AG04449 (cell line): ENCODE measurements around the gene UBXN2A.

Experiments
- CTCF ChIA-PET: fragments of 350-600 bp; formaldehyde crosslinking; extraction: SDS; loops from one replicate; lab custom pipeline; 2021; ENCODE audit warnings: antibody characterized with exemption; lab: Yijun Ruan, JAX
- POLR2A ChIA-PET: fragments of 400-600, 350-600 bp; formaldehyde crosslinking; extraction: SDS; loops from one replicate; lab custom pipeline; 2020; ENCODE audit warnings: antibody characterized with exemption, inconsistent platforms; lab: Yijun Ruan, JAX
- DNase-seq: peaks from one replicate; pipeline ENCODE4 v3.0.0-alpha.2; 2010; ENCODE audit warnings: low read depth, low spot score
- H3K4me3 ChIP-seq: 2 replicates; pipeline ENCODE4 v1.5.1; 2011; ENCODE audit warnings: low read depth, mild to moderate bottlenecking, control low read depth, low read length
- TF ChIP-seq, protein P1 (sequence below): IDR thresholded peaks from one replicate; pipeline ENCODE4 v1.5.1; 2011; ENCODE audit warnings: mild to moderate bottlenecking, moderate library complexity, low read length, control low read depth, inconsistent platforms; ENCODE audit not compliant: insufficient read depth; ENCODE audit errors: missing control alignments

Gene UBXN2A

DNA sequence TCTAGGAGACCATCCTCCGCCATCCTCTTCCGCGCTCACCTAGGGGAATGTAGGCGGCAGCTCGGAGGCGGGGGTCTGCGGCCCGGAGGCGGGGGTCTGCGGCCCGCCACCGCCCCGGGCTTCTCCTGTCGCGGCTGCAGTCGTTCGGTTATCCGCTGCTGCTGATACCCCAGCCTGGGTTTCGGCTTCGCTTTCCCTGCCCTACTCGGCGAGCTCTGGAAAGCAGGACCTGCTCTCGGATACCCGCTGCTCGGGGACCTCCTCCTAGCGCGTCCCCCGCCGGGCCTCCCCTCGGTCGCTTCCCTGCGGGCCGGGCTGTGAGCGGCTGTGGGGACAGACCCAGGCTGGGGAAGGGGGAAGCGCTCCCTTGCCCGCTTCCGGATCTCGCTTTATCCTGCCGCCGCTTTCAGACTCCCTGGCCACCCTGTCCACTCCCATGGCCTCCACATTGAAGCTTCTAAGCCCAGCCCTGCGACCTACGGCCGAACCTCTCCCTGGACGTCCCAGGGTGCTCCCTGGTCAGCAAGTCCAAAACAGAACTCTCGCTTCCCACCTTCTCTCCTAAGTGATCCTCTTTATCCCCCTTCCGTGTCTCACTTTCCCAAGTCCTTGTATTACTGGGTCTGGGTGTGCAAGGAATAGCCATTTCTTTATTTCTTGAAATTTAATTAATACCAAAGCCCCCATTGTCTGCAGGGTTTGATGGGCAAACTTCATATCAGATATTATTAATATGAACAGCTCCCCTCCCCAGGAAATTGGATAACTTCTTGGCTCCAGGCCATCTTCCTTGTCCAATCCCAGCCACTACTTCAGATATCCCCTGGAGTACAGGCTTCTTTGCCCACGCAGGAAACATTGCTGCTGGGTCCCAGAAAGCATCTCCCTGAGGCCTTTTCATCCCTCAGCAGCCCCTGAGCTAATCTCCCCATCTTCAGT lies 110.0 kb downstream of the UBXN2A start:
- H3K4me3 ChIP-seq = peak overlapping the region; percentile 64
- CTCF ChIA-PET = interaction anchor here (0.6 to 2.0 kb wide), 5 partner anchors 9 to 123 kb away, joined by 3 to 11 read pairs (median 5); partner anchors contain the start of genes ATAD2B and TP53I3
- POLR2A ChIA-PET = interaction anchor here (1.1 to 1.9 kb wide), 2 partner anchors 33 to 123 kb away, joined by 3 to 5 read pairs; partner anchors contain the start of gene ATAD2B
- no peak for DNase-seq
- TF ChIP-seq, protein P1, sequence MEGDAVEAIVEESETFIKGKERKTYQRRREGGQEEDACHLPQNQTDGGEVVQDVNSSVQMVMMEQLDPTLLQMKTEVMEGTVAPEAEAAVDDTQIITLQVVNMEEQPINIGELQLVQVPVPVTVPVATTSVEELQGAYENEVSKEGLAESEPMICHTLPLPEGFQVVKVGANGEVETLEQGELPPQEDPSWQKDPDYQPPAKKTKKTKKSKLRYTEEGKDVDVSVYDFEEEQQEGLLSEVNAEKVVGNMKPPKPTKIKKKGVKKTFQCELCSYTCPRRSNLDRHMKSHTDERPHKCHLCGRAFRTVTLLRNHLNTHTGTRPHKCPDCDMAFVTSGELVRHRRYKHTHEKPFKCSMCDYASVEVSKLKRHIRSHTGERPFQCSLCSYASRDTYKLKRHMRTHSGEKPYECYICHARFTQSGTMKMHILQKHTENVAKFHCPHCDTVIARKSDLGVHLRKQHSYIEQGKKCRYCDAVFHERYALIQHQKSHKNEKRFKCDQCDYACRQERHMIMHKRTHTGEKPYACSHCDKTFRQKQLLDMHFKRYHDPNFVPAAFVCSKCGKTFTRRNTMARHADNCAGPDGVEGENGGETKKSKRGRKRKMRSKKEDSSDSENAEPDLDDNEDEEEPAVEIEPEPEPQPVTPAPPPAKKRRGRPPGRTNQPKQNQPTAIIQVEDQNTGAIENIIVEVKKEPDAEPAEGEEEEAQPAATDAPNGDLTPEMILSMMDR = no peak

DNA sequence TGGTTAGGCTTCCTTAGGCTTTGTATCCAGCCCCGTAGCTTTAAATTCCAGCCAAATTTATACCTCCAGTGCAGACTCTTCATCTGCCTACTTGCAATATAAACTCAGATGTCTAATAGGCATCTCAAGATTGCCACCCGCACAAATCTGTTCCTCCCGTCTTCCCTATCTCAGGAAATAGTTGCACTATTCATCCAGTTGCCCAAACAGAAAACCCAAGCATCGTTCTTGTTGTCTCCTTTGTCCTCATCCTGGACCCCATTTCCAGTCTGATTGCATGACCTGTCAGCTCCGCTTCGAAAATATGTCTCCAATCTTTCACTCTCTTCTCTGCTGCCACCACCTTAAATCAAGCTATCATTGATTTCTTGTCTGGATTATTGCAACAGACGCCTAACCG lies 111.6 kb downstream of the UBXN2A start:
- TF ChIP-seq, protein P1 = no peak
- POLR2A ChIA-PET = interaction anchor here (1.9 kb wide), 1 partner anchor 32 kb away, joined by 5 read pairs; no protein-coding TSS in a partner anchor
- CTCF ChIA-PET = interaction anchor here (1.4 kb wide), 1 partner anchor 33 kb away, joined by 3 read pairs; the partner anchor contains the start of gene TP53I3
- DNase-seq = no peak
- H3K4me3 ChIP-seq = no peak overlapping the region; the same call in 1 of the 2 replicates

DNA sequence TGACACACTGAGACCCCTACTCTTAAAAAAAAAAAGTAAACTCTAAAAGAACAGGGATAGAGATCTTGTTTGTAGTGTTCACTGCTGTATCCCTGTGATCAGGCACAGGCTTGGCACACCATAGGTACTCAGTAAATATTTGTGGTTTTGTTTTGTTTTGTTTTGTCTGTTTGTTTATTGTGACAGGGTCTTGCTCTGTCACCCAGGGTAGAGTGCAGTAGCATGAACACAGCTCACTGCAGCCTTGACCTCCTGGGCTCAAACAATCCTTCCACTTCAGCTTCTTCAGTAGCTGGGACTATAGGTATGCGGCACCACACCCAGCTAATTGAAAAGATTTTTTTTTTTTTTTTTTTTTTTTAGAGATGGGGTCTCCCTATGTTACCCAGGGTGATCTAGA lies 112.7 kb downstream of the UBXN2A start:
- H3K4me3 ChIP-seq = no peak overlapping the region
- CTCF ChIA-PET = no interaction called here
- POLR2A ChIA-PET = no interaction called here
- TF ChIP-seq, protein P1 = no peak
- DNase-seq = no peak
